Activated naive CD8-positive, alpha-beta T cell treated with anti-CD3 and anti-CD28 coated beads for 36 hours (primary cell): ENCODE results near the gene POFUT2. TPM values are rescaled to one million over a fixed set of nuclear protein-coding genes. Genes with fewer than 3 reads are reported as not detected.

ENCODE experiments used
- DNase-seq: peaks from one replicate; pipeline ENCODE4 v3.0.0; 2021
- H3K27ac Mint-ChIP-seq: one replicate; pipeline ENCODE4 v1.8.0; 2022; ENCODE audit warnings: mild to moderate bottlenecking, moderate library complexity, mixed read lengths
- H3K27me3 Mint-ChIP-seq: one replicate; pipeline ENCODE4 v1.8.0; 2022; ENCODE audit warnings: mild to moderate bottlenecking, mixed read lengths
- H3K36me3 Mint-ChIP-seq: one replicate; pipeline ENCODE4 v1.8.0; 2021; ENCODE audit warnings: mild to moderate bottlenecking, mixed read lengths
- H3K4me1 Mint-ChIP-seq: one replicate; pipeline ENCODE4 v1.8.0; 2021; ENCODE audit warnings: mixed read lengths
- H3K4me3 Mint-ChIP-seq: one replicate; pipeline ENCODE4 v1.8.0; 2022; ENCODE audit warnings: mild to moderate bottlenecking, moderate library complexity, mixed read lengths
- H3K9me3 Mint-ChIP-seq: one replicate; pipeline ENCODE4 v1.8.0; 2022; ENCODE audit warnings: mixed read lengths
- total RNA-seq, 2 experiments: library from RNA; stranded (reverse); gene quantifications; one replicate each; pipeline ENCODE4 v1.2.3, GENCODE V29; 2021

Gene POFUT2
- total RNA-seq, 2 experiments from 2014 or later = 11.6 to 13.3 TPM

DNA sequence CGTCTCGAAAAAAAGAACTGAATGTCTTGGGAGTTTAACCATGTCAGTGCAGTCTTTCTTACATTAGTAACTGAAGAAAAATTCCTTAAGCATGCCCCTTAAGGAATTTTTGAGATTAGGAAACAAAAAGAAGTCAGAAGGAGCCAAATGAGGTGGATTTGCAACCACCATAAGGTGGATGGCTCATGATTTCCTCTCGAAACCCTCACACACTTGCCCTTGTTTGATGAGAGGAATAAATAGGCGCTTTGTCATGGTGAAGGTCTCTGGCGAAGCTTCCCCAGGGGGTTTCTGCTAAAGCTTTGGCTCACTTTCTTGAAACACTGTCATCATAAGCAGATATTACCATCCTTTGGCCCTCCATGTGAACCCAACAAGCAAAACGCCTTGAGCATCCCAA lies 68.2 kb downstream of the POFUT2 start:
- no peak overlapping the region for H3K4me3 Mint-ChIP-seq
- no peak overlapping the region for H3K27ac Mint-ChIP-seq
- no peaks in the 10 kb centered on the region for H3K27me3 Mint-ChIP-seq
- H3K36me3 Mint-ChIP-seq = peaks cover 32% of the 10 kb centered on the region
- H3K4me1 Mint-ChIP-seq = no peaks in the 10 kb centered on the region
- no peak for DNase-seq
- peaks cover 14% of the 10 kb centered on the region for H3K9me3 Mint-ChIP-seq

DNA sequence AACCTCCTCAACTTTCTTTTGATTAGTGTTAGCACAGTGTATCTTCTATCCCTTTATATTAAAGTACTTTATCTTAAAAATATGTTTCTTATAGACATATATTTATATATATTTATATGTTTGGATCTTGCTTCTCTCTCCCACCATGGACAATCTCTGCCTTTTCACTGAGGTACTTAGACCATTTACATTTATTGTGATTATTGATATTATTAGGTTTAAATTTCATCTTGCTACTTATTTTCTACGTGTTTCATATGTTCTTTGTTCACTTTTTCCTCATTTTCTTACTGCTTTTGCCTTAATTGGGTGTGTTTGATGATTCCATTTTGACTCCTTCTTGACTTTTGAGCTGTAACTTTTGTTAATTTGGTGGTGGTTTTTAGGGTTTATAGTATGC lies 70.7 kb downstream of the POFUT2 start:
- Mint-ChIP-seq H3K27ac (no peak overlapping the region), H3K9me3 (peaks cover 14% of the 10 kb centered on the region), H3K27me3 (no peaks in the 10 kb centered on the region), H3K4me3 (no peak overlapping the region), H3K36me3 (peaks cover 35% of the 10 kb centered on the region), H3K4me1 (no peaks in the 10 kb centered on the region)
- no peak for DNase-seq

GRCh38 chr21:45215213-45215612 lies 72.5 kb downstream of the POFUT2 start:
- no peak overlapping the region for H3K4me3 Mint-ChIP-seq
- no peaks in the 10 kb centered on the region for H3K4me1 Mint-ChIP-seq
- no peak for DNase-seq
- no peak overlapping the region for H3K27ac Mint-ChIP-seq
- H3K9me3 Mint-ChIP-seq = peaks cover 14% of the 10 kb centered on the region
- peaks cover 35% of the 10 kb centered on the region for H3K36me3 Mint-ChIP-seq
- no peaks in the 10 kb centered on the region for H3K27me3 Mint-ChIP-seq

Other genes starting within 250 kb of the POFUT2 start
- 10 to 100 TPM; 39.6 to 41.9 TPM for gene ADARB1, start 213.3 kb downstream of the POFUT2 start, total RNA-seq
- 1 to 10 TPM; 3.5 to 4.0 TPM for gene COL18A1, start 117.3 kb upstream of the POFUT2 start, total RNA-seq